Caco-2 (cell line): ENCODE results near the gene CCDC3. TPM values are rescaled to one million over a fixed set of nuclear protein-coding genes. Genes with fewer than 3 reads are reported as not detected.

Experiments
- BruUV-seq: library from RNA; stranded (reverse); fragments of 400-500 nt; replicated peaks from 2 replicates; lab custom pipeline; 2021; lab: Mats Ljungman, UMichigan
- CTCF ChIA-PET: fragments of 300-600 bp; sonication (Branson Sonifier 250); formaldehyde crosslinking; loops from one replicate; lab custom pipeline; 2022; ENCODE audit warnings: antibody characterized with exemption; lab: Charles Lee
- POLR2A ChIA-PET: fragments of 300-600 bp; sonication (Branson Sonifier 250); formaldehyde crosslinking; loops from one replicate; lab custom pipeline; 2022; ENCODE audit warnings: antibody characterized with exemption; lab: Charles Lee
- DNase-seq, 2 experiments: peaks; one replicate each; pipeline versions ENCODE4 v3.0.0 to v3.0.0-alpha.2; 2020 to 2022
- H3K27me3 ChIP-seq: replicated peaks from 2 replicates; pipeline ENCODE4 v1.6.0; 2011; ENCODE audit warnings: low read length; ENCODE audit not compliant: control insufficient read depth, insufficient read depth
- H3K36me3 ChIP-seq: 2 replicates; pipeline ENCODE4 v1.5.1; 2011; ENCODE audit warnings: low read length; ENCODE audit not compliant: control insufficient read depth, insufficient read depth
- H3K4me1 ChIP-seq: fragments of 250-450 bp; sonication (Bioruptor Pico); 2 replicates; pipeline ENCODE4 v1.5.1; 2020; ENCODE audit warnings: mild to moderate bottlenecking
- H3K4me3 ChIP-seq: 2 replicates; pipeline ENCODE4 v1.5.1; 2011; ENCODE audit warnings: low read depth, mild to moderate bottlenecking, control low read depth, low read length
- H3K9me3 ChIP-seq: fragments of 250-450 bp; sonication (Bioruptor Pico); 2 replicates; pipeline ENCODE4 v1.5.1; 2020; ENCODE audit warnings: mild to moderate bottlenecking, moderate library complexity
- H3K27ac Mint-ChIP-seq: one replicate; pipeline ENCODE4 v1.8.0; 2022; ENCODE audit warnings: mixed read lengths; ENCODE audit not compliant: unreplicated experiment
- H3K27me3 Mint-ChIP-seq: one replicate; pipeline ENCODE4 v1.8.0; 2022; ENCODE audit warnings: mixed read lengths; ENCODE audit not compliant: insufficient read depth, unreplicated experiment
- H3K36me3 Mint-ChIP-seq: one replicate; pipeline ENCODE4 v1.8.0; 2022; ENCODE audit warnings: mild to moderate bottlenecking, mixed read lengths; ENCODE audit not compliant: insufficient read depth, unreplicated experiment
- H3K4me1 Mint-ChIP-seq: one replicate; pipeline ENCODE4 v1.8.0; 2022; ENCODE audit warnings: low read depth, mixed read lengths; ENCODE audit not compliant: unreplicated experiment
- H3K4me3 Mint-ChIP-seq: one replicate; pipeline ENCODE4 v1.8.0; 2022; ENCODE audit warnings: mild to moderate bottlenecking, moderate library complexity, mixed read lengths; ENCODE audit not compliant: unreplicated experiment
- H3K9me3 Mint-ChIP-seq: one replicate; pipeline ENCODE4 v1.8.0; 2022; ENCODE audit warnings: mixed read lengths; ENCODE audit not compliant: unreplicated experiment
- intact Hi-C: fragments of 100-400 bp; cut with micrococcal nuclease; formaldehyde crosslinking; loops from one replicate; pipeline ENCODE4 v1.10.0; 2022; ENCODE audit not compliant: unreplicated experiment
- total RNA-seq: library from RNA; stranded (reverse); gene quantifications from 2 replicates; pipeline ENCODE4 v1.2.3, GENCODE V29; 2022
- TF ChIP-seq, protein P1 (sequence below), 2 experiments: fragments of 200-600 bp in 1 of 2; IDR thresholded peaks; 1 replicate in 1 of 2; 2 replicates in 1 of 2; pipeline versions ENCODE4 v1.5.1 to v1.8.0; 2011 to 2022; ENCODE audit warnings: antibody characterized with exemption in 1 of 2, control low read depth in 1 of 2, inconsistent platforms in 1 of 2, low read depth in 1 of 2, low read length in 1 of 2, mild to moderate bottlenecking in 1 of 2, moderate library complexity in 1 of 2; ENCODE audit not compliant: insufficient read depth in 1 of 2, severe bottlenecking in 1 of 2, unreplicated experiment in 1 of 2

CCDC3 gene
- total RNA-seq, 1 experiment from 2014 or later, result 3.2 TPM

DNA sequence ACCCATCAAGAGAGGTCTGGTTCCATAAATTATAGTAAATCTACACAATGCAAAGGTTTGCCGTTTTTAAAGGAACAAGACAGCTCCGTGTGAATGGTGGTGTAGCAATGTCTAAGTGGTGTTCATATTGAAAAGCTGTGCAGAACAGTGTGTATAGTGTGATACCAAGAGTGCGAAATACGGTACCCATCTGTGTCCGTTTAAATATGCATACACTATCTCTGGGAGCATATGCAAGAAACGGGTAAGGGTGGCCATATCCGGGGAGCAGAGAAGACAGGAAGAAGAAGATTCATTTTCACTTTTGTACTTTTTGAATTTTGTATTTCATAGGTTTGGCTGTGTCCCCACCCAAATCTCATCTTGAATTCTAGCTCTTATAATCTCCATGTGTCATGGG lies 102.0 kb downstream of the CCDC3 start:
- no peaks in the 10 kb centered on the region for H3K4me1 Mint-ChIP-seq
- no TSS peak for BruUV-seq
- Histone ChIP-seq H3K4me1 (no peaks in the 10 kb centered on the region), H3K27me3 (no peaks in the 10 kb centered on the region), H3K36me3 (no peaks in the 10 kb centered on the region), H3K9me3 (no peaks in the 10 kb centered on the region), H3K4me3 (no peak overlapping the region)
- intact Hi-C loops, result no loop called here
- TF ChIP-seq, protein P1, sequence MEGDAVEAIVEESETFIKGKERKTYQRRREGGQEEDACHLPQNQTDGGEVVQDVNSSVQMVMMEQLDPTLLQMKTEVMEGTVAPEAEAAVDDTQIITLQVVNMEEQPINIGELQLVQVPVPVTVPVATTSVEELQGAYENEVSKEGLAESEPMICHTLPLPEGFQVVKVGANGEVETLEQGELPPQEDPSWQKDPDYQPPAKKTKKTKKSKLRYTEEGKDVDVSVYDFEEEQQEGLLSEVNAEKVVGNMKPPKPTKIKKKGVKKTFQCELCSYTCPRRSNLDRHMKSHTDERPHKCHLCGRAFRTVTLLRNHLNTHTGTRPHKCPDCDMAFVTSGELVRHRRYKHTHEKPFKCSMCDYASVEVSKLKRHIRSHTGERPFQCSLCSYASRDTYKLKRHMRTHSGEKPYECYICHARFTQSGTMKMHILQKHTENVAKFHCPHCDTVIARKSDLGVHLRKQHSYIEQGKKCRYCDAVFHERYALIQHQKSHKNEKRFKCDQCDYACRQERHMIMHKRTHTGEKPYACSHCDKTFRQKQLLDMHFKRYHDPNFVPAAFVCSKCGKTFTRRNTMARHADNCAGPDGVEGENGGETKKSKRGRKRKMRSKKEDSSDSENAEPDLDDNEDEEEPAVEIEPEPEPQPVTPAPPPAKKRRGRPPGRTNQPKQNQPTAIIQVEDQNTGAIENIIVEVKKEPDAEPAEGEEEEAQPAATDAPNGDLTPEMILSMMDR (IDR thresholded peaks at IDR 0.05; ENCODE audit: insufficient read depth in 1 of 2, low read depth in 1 of 2, low read length in 1 of 2, severe bottlenecking in 1 of 2, unreplicated experiment in 1 of 2), result no peak
- H3K27me3 Mint-ChIP-seq, result no peaks in the 10 kb centered on the region
- ChIA-PET POLR2A (no interaction called here), CTCF (no interaction called here)
- no peaks in the 10 kb centered on the region for H3K36me3 Mint-ChIP-seq
- H3K27ac Mint-ChIP-seq, result no peak overlapping the region
- DNase-seq, result no peak
- H3K4me3 Mint-ChIP-seq, result no peak overlapping the region
- peaks cover 2% of the 10 kb centered on the region for H3K9me3 Mint-ChIP-seq

DNA sequence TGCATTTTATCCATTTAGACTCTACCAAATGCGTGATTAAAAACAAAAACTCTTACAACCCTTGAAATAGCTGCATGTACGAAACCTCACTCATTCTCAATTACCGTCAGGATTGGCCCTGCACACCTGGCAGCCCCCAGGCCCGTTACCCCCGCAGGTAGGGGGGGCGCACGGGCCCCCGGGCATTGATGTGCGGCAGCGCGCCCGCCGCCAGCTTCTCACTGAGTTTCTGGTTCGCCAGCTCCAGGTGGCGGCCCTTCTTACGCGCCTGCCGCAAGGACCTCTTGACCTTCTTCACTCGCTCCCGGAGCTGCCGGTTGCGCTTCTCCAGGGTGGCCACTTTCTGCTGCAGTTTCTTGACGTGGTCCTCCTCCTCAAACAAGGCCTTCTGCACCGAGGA lies 103.2 kb downstream of the CCDC3 start:
- CTCF ChIA-PET, result interaction anchor here (1.1 kb wide), 1 partner anchor 188 kb away, joined by 3 read pairs; no protein-coding TSS in a partner anchor
- POLR2A ChIA-PET, result no interaction called here

DNA sequence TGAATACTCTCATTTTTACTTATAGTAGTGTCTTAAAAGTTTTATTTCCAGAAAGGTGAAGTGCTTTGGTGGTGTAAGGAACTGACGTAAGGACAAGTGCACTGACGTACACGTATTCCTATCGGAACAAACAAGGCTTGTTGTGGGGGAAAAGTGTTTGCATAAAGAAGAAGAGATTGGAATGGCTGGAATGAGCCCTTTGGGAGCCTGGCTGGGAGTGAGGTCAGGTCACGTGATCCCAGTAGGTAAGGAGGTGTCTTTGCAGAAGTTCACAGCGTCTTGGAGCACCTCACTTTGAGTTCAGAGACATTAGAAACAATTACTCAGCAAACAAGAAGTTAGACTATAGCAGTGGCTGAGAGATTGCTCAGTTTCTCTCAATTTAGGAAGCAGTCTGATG lies 104.2 kb downstream of the CCDC3 start:
- no peak overlapping the region for H3K4me3 ChIP-seq
- Mint-ChIP-seq H3K4me1 (no peaks in the 10 kb centered on the region), H3K9me3 (peaks cover 22% of the 10 kb centered on the region), H3K27ac (no peak overlapping the region), H3K4me3 (no peak overlapping the region), H3K36me3 (no peaks in the 10 kb centered on the region), H3K27me3 (peaks cover 3% of the 10 kb centered on the region)
- H3K9me3 ChIP-seq, result peaks cover 12% of the 10 kb centered on the region; the same call in 1 of the 2 replicates
- no peaks in the 10 kb centered on the region for H3K4me1 ChIP-seq
- ChIA-PET POLR2A (no interaction called here), CTCF (interaction anchor here (1.1 kb wide), 1 partner anchor 187 kb away, joined by 3 read pairs; no protein-coding TSS in a partner anchor)
- intact Hi-C loops, result no loop called here
- no TSS peak for BruUV-seq
- TF ChIP-seq, protein P1 (IDR thresholded peaks at IDR 0.05; ENCODE audit: insufficient read depth in 1 of 2, low read depth in 1 of 2, low read length in 1 of 2, severe bottlenecking in 1 of 2, unreplicated experiment in 1 of 2), result no peak
- no peaks in the 10 kb centered on the region for H3K36me3 ChIP-seq
- no peaks in the 10 kb centered on the region for H3K27me3 ChIP-seq
- no peak for DNase-seq

More for the DNA sequence above, 103.2 kb downstream of the CCDC3 start:
- Mint-ChIP-seq H3K9me3 (peaks cover 12% of the 10 kb centered on the region), H3K36me3 (no peaks in the 10 kb centered on the region), H3K4me1 (no peaks in the 10 kb centered on the region), H3K27me3 (peaks cover 3% of the 10 kb centered on the region), H3K4me3 (no peak overlapping the region), H3K27ac (no peak overlapping the region)
- intact Hi-C loops, result no loop called here
- H3K27me3 ChIP-seq, result no peaks in the 10 kb centered on the region
- H3K36me3 ChIP-seq, result no peaks in the 10 kb centered on the region
- DNase-seq, result no peak
- no peak overlapping the region for H3K4me3 ChIP-seq
- no peaks in the 10 kb centered on the region for H3K4me1 ChIP-seq
- TF ChIP-seq, protein P1 (IDR thresholded peaks at IDR 0.05; ENCODE audit: insufficient read depth in 1 of 2, low read depth in 1 of 2, low read length in 1 of 2, severe bottlenecking in 1 of 2, unreplicated experiment in 1 of 2), result no peak
- 0 out of 2 replicates have a peak, but pooled peaks cover 2% of the 10 kb centered on the region for H3K9me3 ChIP-seq
- BruUV-seq, result no TSS peak
